PFSK-1 (cell line): ENCODE data around the gene MSI2.

ENCODE experiments used
- FOXP2 ChIP-seq: optimal IDR thresholded peaks from 2 replicates; pipeline ENCODE3; 2011; ENCODE audit warnings: borderline replicate concordance, control low read depth, inconsistent platforms; ENCODE audit not compliant: insufficient read depth; ENCODE audit errors: extremely low read length, extremely low read depth
- POLR2AphosphoS5 ChIP-seq: IDR thresholded peaks from 2 replicates; pipeline ENCODE4 v1.6.1; 2012; ENCODE audit warnings: low read depth, mild to moderate bottlenecking, control low read depth, low read length, moderate library complexity
- SIN3A ChIP-seq: IDR thresholded peaks from 2 replicates; pipeline ENCODE4 v1.6.1; 2012; ENCODE audit warnings: mild to moderate bottlenecking, low read length, moderate library complexity, borderline replicate concordance; ENCODE audit not compliant: insufficient read depth
- TAF1 ChIP-seq: IDR thresholded peaks from 2 replicates; pipeline ENCODE4 v1.6.1; 2012; ENCODE audit warnings: low read length, control low read depth, borderline replicate concordance; ENCODE audit not compliant: insufficient read depth
- TF ChIP-seq, protein P1 (sequence below), 2 experiments: IDR thresholded peaks; 2 replicates each; pipeline versions ENCODE4 v1.6.1 to v1.8.0; 2011 to 2012; ENCODE audit warnings: low read depth in 2 of 2, low read length in 2 of 2, control low read depth in 1 of 2, inconsistent platforms in 1 of 2, mild to moderate bottlenecking in 1 of 2, moderate library complexity in 1 of 2; ENCODE audit not compliant: insufficient read depth in 1 of 2

MSI2 gene

DNA sequence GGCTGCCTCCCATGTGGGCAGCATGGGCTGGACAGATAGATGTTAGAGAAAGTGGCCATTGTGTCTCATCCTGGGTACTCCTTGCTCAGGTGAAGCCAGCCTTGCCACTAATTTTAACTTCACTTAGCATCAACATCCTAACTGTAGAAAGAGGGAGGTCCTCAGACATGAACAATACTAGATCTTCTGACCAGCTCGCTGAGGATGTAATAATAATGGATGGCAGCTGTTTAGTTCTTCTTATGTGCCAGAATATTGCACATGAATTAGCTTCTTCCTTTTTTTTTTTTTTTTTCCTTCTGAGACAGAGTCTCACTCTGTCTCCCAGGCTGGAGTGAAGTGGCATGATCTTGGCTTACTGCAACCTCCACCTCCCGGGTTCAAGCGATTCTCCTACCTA lies 256.4 kb downstream of the MSI2 start:
- TF ChIP-seq TAF1: no peak
- TF ChIP-seq SIN3A: no peak
- TF ChIP-seq POLR2AphosphoS5: no peak
- TF ChIP-seq, protein P1, sequence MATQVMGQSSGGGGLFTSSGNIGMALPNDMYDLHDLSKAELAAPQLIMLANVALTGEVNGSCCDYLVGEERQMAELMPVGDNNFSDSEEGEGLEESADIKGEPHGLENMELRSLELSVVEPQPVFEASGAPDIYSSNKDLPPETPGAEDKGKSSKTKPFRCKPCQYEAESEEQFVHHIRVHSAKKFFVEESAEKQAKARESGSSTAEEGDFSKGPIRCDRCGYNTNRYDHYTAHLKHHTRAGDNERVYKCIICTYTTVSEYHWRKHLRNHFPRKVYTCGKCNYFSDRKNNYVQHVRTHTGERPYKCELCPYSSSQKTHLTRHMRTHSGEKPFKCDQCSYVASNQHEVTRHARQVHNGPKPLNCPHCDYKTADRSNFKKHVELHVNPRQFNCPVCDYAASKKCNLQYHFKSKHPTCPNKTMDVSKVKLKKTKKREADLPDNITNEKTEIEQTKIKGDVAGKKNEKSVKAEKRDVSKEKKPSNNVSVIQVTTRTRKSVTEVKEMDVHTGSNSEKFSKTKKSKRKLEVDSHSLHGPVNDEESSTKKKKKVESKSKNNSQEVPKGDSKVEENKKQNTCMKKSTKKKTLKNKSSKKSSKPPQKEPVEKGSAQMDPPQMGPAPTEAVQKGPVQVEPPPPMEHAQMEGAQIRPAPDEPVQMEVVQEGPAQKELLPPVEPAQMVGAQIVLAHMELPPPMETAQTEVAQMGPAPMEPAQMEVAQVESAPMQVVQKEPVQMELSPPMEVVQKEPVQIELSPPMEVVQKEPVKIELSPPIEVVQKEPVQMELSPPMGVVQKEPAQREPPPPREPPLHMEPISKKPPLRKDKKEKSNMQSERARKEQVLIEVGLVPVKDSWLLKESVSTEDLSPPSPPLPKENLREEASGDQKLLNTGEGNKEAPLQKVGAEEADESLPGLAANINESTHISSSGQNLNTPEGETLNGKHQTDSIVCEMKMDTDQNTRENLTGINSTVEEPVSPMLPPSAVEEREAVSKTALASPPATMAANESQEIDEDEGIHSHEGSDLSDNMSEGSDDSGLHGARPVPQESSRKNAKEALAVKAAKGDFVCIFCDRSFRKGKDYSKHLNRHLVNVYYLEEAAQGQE (IDR thresholded peaks at IDR 0.05; ENCODE audit: insufficient read depth in 1 of 2, low read depth in 2 of 2, low read length in 2 of 2): no peak
- no peak for TF ChIP-seq FOXP2

GRCh38 chr17:57513569-57513968 lies 257.2 kb downstream of the MSI2 start:
- TF ChIP-seq, protein P1 (IDR thresholded peaks at IDR 0.05; ENCODE audit: insufficient read depth in 1 of 2, low read depth in 2 of 2, low read length in 2 of 2): no peak
- TF ChIP-seq FOXP2: no peak
- no peak for TF ChIP-seq POLR2AphosphoS5
- TF ChIP-seq TAF1: no peak
- TF ChIP-seq SIN3A: no peak

DNA sequence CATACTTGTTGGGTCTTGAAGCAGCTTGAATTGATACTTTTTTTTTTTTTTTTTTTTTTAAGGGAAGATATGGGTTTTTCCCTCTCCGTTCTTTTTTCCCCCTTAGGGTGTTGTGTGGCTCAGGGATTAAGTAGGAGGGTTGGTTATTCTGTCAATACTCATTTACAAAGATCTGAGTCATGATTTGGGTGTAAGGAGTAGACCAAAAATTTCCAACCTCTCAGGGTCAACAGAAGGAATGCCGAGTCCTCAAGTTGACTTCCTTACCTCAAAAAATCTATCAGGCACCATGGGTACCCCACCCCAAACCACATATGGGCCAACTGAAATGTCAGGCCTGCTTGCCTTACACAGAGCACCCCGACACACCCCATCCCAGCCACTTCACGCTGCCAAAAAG lies 258.3 kb downstream of the MSI2 start:
- no peak for TF ChIP-seq TAF1
- TF ChIP-seq, protein P1 (IDR thresholded peaks at IDR 0.05; ENCODE audit: insufficient read depth in 1 of 2, low read depth in 2 of 2, low read length in 2 of 2): no peak
- TF ChIP-seq FOXP2: no peak
- no peak for TF ChIP-seq POLR2AphosphoS5
- no peak for TF ChIP-seq SIN3A

GRCh38 chr17:57515662-57516211 lies 259.4 kb downstream of the MSI2 start:
- no peak for TF ChIP-seq SIN3A
- TF ChIP-seq TAF1: no peak
- no peak for TF ChIP-seq POLR2AphosphoS5

DNA sequence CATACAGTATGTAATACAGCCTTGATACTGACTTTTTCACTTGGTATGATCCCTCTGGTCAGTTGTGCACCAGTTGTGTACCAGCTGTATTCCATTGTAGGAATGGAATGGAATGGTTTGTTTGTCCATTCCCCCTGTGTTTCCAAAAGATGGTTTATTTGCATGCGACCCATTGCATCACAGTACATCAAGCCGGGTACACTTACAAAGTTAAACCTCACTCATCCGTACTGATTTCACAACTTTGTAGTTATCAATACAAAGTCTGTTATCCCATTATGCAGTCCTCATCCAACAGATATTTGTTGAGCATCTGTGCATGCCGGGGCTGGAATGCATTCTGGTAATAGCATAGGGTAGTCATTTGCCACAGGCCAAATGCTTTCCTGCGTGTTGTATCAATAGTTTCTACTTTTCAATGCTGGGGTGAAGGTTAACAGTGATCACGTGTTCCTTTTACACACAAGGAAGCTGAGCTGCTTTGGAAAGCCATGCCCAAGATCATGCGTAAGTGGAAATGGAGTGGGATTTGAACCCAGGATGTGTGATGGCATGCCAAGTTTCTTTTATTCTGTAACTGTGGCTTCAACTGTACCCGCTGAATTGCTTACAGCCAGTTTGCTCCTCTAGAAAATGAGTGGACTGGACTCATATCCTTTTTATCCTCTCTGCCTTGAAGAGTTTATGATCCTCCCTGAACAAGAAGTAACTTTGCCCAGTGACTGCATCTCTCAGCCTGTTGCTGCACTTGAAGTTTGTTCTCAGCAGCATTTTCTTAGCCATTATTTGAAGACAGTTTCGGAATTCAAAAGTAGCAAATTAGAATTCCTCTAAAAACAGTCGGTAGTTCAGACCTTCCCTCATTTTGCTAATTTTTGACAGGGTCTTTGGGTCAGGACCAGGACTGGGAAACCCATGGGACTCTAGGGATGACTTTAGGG lies 260.2 kb downstream of the MSI2 start:
- TF ChIP-seq FOXP2: no peak
- no peak for TF ChIP-seq POLR2AphosphoS5
- TF ChIP-seq, protein P1 (IDR thresholded peaks at IDR 0.05; ENCODE audit: insufficient read depth in 1 of 2, low read depth in 2 of 2, low read length in 2 of 2): no peak
- TF ChIP-seq SIN3A: no peak
- TF ChIP-seq TAF1: no peak
